Measurements from ENCODE around the gene RNF14.

DNA sequence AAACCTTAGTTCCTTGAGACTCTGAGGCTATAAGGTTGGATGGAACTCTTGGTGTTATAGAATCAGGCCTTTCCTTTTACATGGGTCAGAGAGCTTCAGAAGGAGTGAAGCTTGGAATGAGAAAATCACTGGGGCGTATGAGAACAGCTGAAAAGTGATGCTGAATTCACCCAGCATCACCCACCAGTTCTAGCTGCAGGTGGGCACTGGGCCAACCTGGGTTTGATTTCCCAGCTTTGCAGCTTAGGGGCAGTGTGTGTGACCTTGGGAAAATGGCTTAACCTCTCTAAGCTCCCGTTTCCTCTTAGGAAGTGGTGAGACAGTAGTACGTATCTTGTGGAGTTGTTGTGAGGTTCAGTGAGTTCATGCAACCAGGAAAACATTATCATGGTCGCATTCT lies 21.6 kb upstream of the RNF14 start:
- no peak for TF ChIP-seq CTCF (IDR thresholded peaks at IDR 0.05)
- TF ChIP-seq ELF1 (IDR thresholded peaks at IDR 0.05) = no peak
- no peak for TF ChIP-seq SMC3 (IDR thresholded peaks at IDR 0.05; ENCODE audit: low read depth, low read length)
- TF ChIP-seq, protein P1, sequence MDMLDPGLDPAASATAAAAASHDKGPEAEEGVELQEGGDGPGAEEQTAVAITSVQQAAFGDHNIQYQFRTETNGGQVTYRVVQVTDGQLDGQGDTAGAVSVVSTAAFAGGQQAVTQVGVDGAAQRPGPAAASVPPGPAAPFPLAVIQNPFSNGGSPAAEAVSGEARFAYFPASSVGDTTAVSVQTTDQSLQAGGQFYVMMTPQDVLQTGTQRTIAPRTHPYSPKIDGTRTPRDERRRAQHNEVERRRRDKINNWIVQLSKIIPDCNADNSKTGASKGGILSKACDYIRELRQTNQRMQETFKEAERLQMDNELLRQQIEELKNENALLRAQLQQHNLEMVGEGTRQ (IDR thresholded peaks at IDR 0.05; ENCODE audit: borderline replicate concordance, low read depth, low read length) = no peak
- no peak for TF ChIP-seq POLR2AphosphoS5 (IDR thresholded peaks at IDR 0.05; ENCODE audit: low read depth, low read length)
- TF ChIP-seq CHD2 (IDR thresholded peaks at IDR 0.05; ENCODE audit: low read length, partially characterized antibody) = no peak
- no peak for TF ChIP-seq EP300 (IDR thresholded peaks at IDR 0.05; ENCODE audit: borderline replicate concordance in 1 of 2, low read depth in 1 of 2, low read length in 1 of 2)
- TF ChIP-seq, protein P2, sequence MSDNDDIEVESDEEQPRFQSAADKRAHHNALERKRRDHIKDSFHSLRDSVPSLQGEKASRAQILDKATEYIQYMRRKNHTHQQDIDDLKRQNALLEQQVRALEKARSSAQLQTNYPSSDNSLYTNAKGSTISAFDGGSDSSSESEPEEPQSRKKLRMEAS (IDR thresholded peaks at IDR 0.05; ENCODE audit: low read depth) = no peak
- TF ChIP-seq NRF1 (IDR thresholded peaks at IDR 0.05; ENCODE audit: low read depth, low read length) = no peak
- TF ChIP-seq MXI1 (IDR thresholded peaks at IDR 0.05; ENCODE audit: low read depth, low read length) = no peak
- TF ChIP-seq SIN3A (IDR thresholded peaks at IDR 0.05; ENCODE audit: borderline replicate concordance, low read depth, low read length) = no peak

Measured in SK-N-SH (cell line).